Measurements from ENCODE around the gene SNX20.
A peak's percentile ranks its signal among the peaks of the same experiment; 100 is the strongest.

The SNX20 gene

GRCh38 chr16:50712956-50713355 is 31.8 kb upstream of the SNX20 start:
- Histone ChIP-seq H3K56ac (ENCODE audit: low read length) (no peak overlapping the region), H3K9ac (ENCODE audit: low read length) (no peak overlapping the region), H2BK15ac (replicated peaks; ENCODE audit: low read depth) (no peak overlapping the region), H4K5ac (ENCODE audit: low read length) (no peak overlapping the region), H3K4ac (ENCODE audit: low read depth, low read length) (no peak overlapping the region), H3K27ac (ENCODE audit: low read depth, low read length) (no peak overlapping the region), H3K79me2 (ENCODE audit: control insufficient read depth, insufficient read depth, low read length) (no peaks in the 10 kb centered on the region), H3K36me3 (ENCODE audit: control insufficient read depth, insufficient read depth, low read length) (no peaks in the 10 kb centered on the region), H3K4me1 (ENCODE audit: control insufficient read depth, low read depth, low read length) (peaks cover 8% of the 10 kb centered on the region), H3K4me2 (ENCODE audit: low read length) (no peak overlapping the region), H3K79me1 (ENCODE audit: low read length) (no peaks in the 10 kb centered on the region), H2BK5ac (ENCODE audit: low read length) (no peak overlapping the region), H2BK120ac (ENCODE audit: low read depth, low read length) (no peak overlapping the region), H4K8ac (ENCODE audit: low read depth, low read length) (no peak overlapping the region), H3K23ac (ENCODE audit: low read length) (no peak overlapping the region), H3K4me3 (ENCODE audit: low read length) (no peak overlapping the region), H3K27me3 (ENCODE audit: insufficient read depth, low read length, poor library complexity) (no peaks in the 10 kb centered on the region), H3K18ac (ENCODE audit: low read length) (no peak overlapping the region), H2AK5ac (ENCODE audit: low read length) (no peak overlapping the region)
- no CpG with 5 or more reads among the region's 4 CpGs for WGBS (ENCODE audit: extremely low coverage, insufficient coverage, low lambda C conversion rate)
- no peak for DNase-seq

DNA sequence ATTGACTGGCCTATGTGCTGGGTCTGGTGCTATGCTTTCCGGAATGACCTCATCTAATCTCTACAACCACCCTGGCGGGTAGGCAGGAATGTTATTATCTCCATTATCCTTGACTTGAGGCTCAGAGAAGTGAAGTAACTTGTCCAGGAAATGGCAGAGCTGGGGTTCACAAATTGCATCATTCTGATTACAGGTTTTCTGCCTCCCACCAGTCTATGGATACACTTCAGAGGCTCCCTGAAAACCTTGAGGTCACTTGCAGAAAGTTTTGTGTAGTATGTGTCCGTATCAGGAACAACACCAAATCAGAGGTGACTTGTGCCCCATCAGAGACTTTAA is 31.4 kb upstream of the SNX20 start:
- Histone ChIP-seq H3K27ac (ENCODE audit: low read depth, low read length) (no peak overlapping the region), H4K5ac (ENCODE audit: low read length) (no peak overlapping the region), H2AK5ac (ENCODE audit: low read length) (no peak overlapping the region), H3K56ac (ENCODE audit: low read length) (no peak overlapping the region), H4K8ac (ENCODE audit: low read depth, low read length) (no peak overlapping the region), H2BK120ac (ENCODE audit: low read depth, low read length) (no peak overlapping the region), H2BK5ac (ENCODE audit: low read length) (no peak overlapping the region), H3K79me2 (ENCODE audit: control insufficient read depth, insufficient read depth, low read length) (no peaks in the 10 kb centered on the region), H3K27me3 (ENCODE audit: insufficient read depth, low read length, poor library complexity) (no peaks in the 10 kb centered on the region), H3K36me3 (ENCODE audit: control insufficient read depth, insufficient read depth, low read length) (no peaks in the 10 kb centered on the region), H3K79me1 (ENCODE audit: low read length) (no peaks in the 10 kb centered on the region), H2BK15ac (replicated peaks; ENCODE audit: low read depth) (no peak overlapping the region), H3K4me1 (ENCODE audit: control insufficient read depth, low read depth, low read length) (peaks cover 8% of the 10 kb centered on the region), H3K18ac (ENCODE audit: low read length) (no peak overlapping the region), H3K4me3 (ENCODE audit: low read length) (no peak overlapping the region), H3K4me2 (ENCODE audit: low read length) (no peak overlapping the region), H3K4ac (ENCODE audit: low read depth, low read length) (no peak overlapping the region), H3K23ac (ENCODE audit: low read length) (no peak overlapping the region), H3K9ac (ENCODE audit: low read length) (no peak overlapping the region)
- WGBS (ENCODE audit: extremely low coverage, insufficient coverage, low lambda C conversion rate), result no CpG with 5 or more reads among the region's 3 CpGs
- DNase-seq, result peak; percentile 72

DNA sequence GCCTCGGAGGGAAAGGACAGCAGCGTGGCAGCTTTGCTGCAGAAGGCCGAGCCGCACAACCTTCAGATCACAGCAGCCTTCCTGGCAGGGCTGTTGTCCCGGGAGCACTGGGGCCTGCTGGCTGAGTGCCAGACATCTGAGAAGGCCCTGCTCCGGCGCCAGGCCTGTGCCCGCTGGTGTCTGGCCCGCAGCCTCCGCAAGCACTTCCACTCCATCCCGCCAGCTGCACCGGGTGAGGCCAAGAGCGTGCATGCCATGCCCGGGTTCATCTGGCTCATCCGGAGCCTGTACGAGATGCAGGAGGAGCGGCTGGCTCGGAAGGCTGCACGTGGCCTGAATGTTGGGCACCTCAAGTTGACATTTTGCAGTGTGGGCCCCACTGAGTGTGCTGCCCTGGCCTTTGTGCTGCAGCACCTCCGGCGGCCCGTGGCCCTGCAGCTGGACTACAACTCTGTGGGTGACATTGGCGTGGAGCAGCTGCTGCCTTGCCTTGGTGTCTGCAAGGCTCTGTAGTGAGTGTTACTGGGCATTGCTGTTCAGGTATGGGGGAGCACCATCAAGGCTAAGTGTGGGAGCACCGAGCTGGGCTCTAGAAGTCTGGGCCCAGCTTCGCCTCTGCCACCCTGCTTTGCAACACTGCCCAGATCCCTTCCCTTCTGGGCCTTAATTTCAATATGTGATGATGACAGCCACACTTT is 30.9 kb upstream of the SNX20 start:
- peaks cover 8% of the 10 kb centered on the region for H3K4me1 ChIP-seq (ENCODE audit: control insufficient read depth, low read depth, low read length)
- H4K8ac ChIP-seq (ENCODE audit: low read depth, low read length), result no peak overlapping the region
- H3K79me1 ChIP-seq (ENCODE audit: low read length), result no peaks in the 10 kb centered on the region
- no peak overlapping the region for H3K56ac ChIP-seq (ENCODE audit: low read length)
- no peaks in the 10 kb centered on the region for H3K36me3 ChIP-seq (ENCODE audit: control insufficient read depth, insufficient read depth, low read length)
- no peak overlapping the region for H3K27ac ChIP-seq (ENCODE audit: low read depth, low read length)
- no peak overlapping the region for H2AK5ac ChIP-seq (ENCODE audit: low read length)
- H3K4ac ChIP-seq (ENCODE audit: low read depth, low read length), result no peak overlapping the region
- no peak overlapping the region for H3K4me2 ChIP-seq (ENCODE audit: low read length)
- no peak overlapping the region for H2BK5ac ChIP-seq (ENCODE audit: low read length)
- no peaks in the 10 kb centered on the region for H3K27me3 ChIP-seq (ENCODE audit: insufficient read depth, low read length, poor library complexity)
- no peak overlapping the region for H2BK15ac ChIP-seq (replicated peaks; ENCODE audit: low read depth)
- no peak overlapping the region for H3K23ac ChIP-seq (ENCODE audit: low read length)
- no peak overlapping the region for H3K4me3 ChIP-seq (ENCODE audit: low read length)
- no CpG with 5 or more reads among the region's 25 CpGs for WGBS (ENCODE audit: extremely low coverage, insufficient coverage, low lambda C conversion rate)
- no peaks in the 10 kb centered on the region for H3K79me2 ChIP-seq (ENCODE audit: control insufficient read depth, insufficient read depth, low read length)
- no peak overlapping the region for H3K9ac ChIP-seq (ENCODE audit: low read length)
- no peak for DNase-seq
- no peak overlapping the region for H4K5ac ChIP-seq (ENCODE audit: low read length)
- no peak overlapping the region for H2BK120ac ChIP-seq (ENCODE audit: low read depth, low read length)
- H3K18ac ChIP-seq (ENCODE audit: low read length), result no peak overlapping the region

GRCh38 chr16:50711040-50711439 is 29.9 kb upstream of the SNX20 start:
- H3K56ac ChIP-seq (ENCODE audit: low read length), result no peak overlapping the region
- peaks cover 8% of the 10 kb centered on the region for H3K4me1 ChIP-seq (ENCODE audit: control insufficient read depth, low read depth, low read length)
- no peak overlapping the region for H3K23ac ChIP-seq (ENCODE audit: low read length)
- no peak overlapping the region for H2BK120ac ChIP-seq (ENCODE audit: low read depth, low read length)
- DNase-seq, result no peak
- no peak overlapping the region for H3K4ac ChIP-seq (ENCODE audit: low read depth, low read length)
- no peaks in the 10 kb centered on the region for H3K27me3 ChIP-seq (ENCODE audit: insufficient read depth, low read length, poor library complexity)
- no CpG with 5 or more reads among the region's 21 CpGs for WGBS (ENCODE audit: extremely low coverage, insufficient coverage, low lambda C conversion rate)
- H4K5ac ChIP-seq (ENCODE audit: low read length), result no peak overlapping the region
- no peak overlapping the region for H4K8ac ChIP-seq (ENCODE audit: low read depth, low read length)
- no peak overlapping the region for H2AK5ac ChIP-seq (ENCODE audit: low read length)
- H2BK15ac ChIP-seq (replicated peaks; ENCODE audit: low read depth), result no peak overlapping the region
- no peaks in the 10 kb centered on the region for H3K79me1 ChIP-seq (ENCODE audit: low read length)
- H3K18ac ChIP-seq (ENCODE audit: low read length), result no peak overlapping the region
- H3K9ac ChIP-seq (ENCODE audit: low read length), result no peak overlapping the region
- H3K79me2 ChIP-seq (ENCODE audit: control insufficient read depth, insufficient read depth, low read length), result no peaks in the 10 kb centered on the region
- no peaks in the 10 kb centered on the region for H3K36me3 ChIP-seq (ENCODE audit: control insufficient read depth, insufficient read depth, low read length)
- H3K27ac ChIP-seq (ENCODE audit: low read depth, low read length), result no peak overlapping the region
- H3K4me2 ChIP-seq (ENCODE audit: low read length), result no peak overlapping the region
- no peak overlapping the region for H2BK5ac ChIP-seq (ENCODE audit: low read length)
- H3K4me3 ChIP-seq (ENCODE audit: low read length), result no peak overlapping the region

GRCh38 chr16:50709980-50710379 is 28.9 kb upstream of the SNX20 start:
- H3K56ac ChIP-seq (ENCODE audit: low read length), result no peak overlapping the region
- no peak overlapping the region for H2BK120ac ChIP-seq (ENCODE audit: low read depth, low read length)
- H3K23ac ChIP-seq (ENCODE audit: low read length), result no peak overlapping the region
- peaks cover 8% of the 10 kb centered on the region for H3K4me1 ChIP-seq (ENCODE audit: control insufficient read depth, low read depth, low read length)
- no peak overlapping the region for H3K18ac ChIP-seq (ENCODE audit: low read length)
- DNase-seq, result peak; percentile 34
- no peak overlapping the region for H4K5ac ChIP-seq (ENCODE audit: low read length)
- H3K9ac ChIP-seq (ENCODE audit: low read length), result no peak overlapping the region
- H3K79me1 ChIP-seq (ENCODE audit: low read length), result no peaks in the 10 kb centered on the region
- no peak overlapping the region for H4K8ac ChIP-seq (ENCODE audit: low read depth, low read length)
- H2BK15ac ChIP-seq (replicated peaks; ENCODE audit: low read depth), result no peak overlapping the region
- H3K27me3 ChIP-seq (ENCODE audit: insufficient read depth, low read length, poor library complexity), result no peaks in the 10 kb centered on the region
- no peak overlapping the region for H2AK5ac ChIP-seq (ENCODE audit: low read length)
- no peaks in the 10 kb centered on the region for H3K79me2 ChIP-seq (ENCODE audit: control insufficient read depth, insufficient read depth, low read length)
- H2BK5ac ChIP-seq (ENCODE audit: low read length), result no peak overlapping the region
- H3K4ac ChIP-seq (ENCODE audit: low read depth, low read length), result no peak overlapping the region
- H3K27ac ChIP-seq (ENCODE audit: low read depth, low read length), result no peak overlapping the region
- WGBS (ENCODE audit: extremely low coverage, insufficient coverage, low lambda C conversion rate), result no CpG with 5 or more reads among the region's 5 CpGs
- H3K4me3 ChIP-seq (ENCODE audit: low read length), result no peak overlapping the region
- H3K36me3 ChIP-seq (ENCODE audit: control insufficient read depth, insufficient read depth, low read length), result no peaks in the 10 kb centered on the region
- H3K4me2 ChIP-seq (ENCODE audit: low read length), result no peak overlapping the region

DNA sequence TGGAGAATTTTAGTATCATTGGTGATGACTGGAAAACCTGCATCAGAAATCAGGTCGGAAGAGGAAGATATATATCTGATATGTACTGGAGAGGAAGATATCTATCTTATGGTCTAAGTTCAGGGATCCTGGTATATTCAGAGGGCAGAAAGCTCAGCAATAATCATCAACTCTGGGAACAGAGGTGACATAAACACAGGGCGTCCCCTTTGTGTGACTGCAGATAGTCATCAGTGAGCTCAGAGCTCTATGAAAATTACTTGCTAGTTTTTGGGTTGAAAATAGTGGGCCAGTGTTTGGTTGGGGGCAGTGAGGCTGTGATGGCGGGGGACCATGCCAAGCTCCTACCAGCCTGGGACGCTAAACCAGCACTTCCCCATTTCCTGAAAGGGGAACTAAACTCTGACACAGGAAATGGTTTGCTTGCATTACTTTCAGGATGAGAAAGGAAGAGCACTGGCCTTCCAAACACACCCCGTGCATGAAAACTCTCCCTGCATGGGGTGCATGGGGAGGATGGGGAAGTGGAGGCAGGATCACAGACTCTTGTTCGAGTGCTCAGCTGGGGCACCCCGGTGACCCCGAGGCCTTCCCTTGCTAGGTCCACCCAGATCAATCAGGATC is 28.1 kb upstream of the SNX20 start:
- Histone ChIP-seq H3K36me3 (ENCODE audit: control insufficient read depth, insufficient read depth, low read length) (no peaks in the 10 kb centered on the region), H2BK5ac (ENCODE audit: low read length) (no peak overlapping the region), H4K5ac (ENCODE audit: low read length) (no peak overlapping the region), H2AK5ac (ENCODE audit: low read length) (no peak overlapping the region), H2BK15ac (replicated peaks; ENCODE audit: low read depth) (no peak overlapping the region), H3K56ac (ENCODE audit: low read length) (no peak overlapping the region), H3K27ac (ENCODE audit: low read depth, low read length) (no peak overlapping the region), H3K4me3 (ENCODE audit: low read length) (no peak overlapping the region), H3K9ac (ENCODE audit: low read length) (no peak overlapping the region), H3K79me2 (ENCODE audit: control insufficient read depth, insufficient read depth, low read length) (no peaks in the 10 kb centered on the region), H3K23ac (ENCODE audit: low read length) (no peak overlapping the region), H4K8ac (ENCODE audit: low read depth, low read length) (no peak overlapping the region), H3K27me3 (ENCODE audit: insufficient read depth, low read length, poor library complexity) (no peaks in the 10 kb centered on the region), H2BK120ac (ENCODE audit: low read depth, low read length) (no peak overlapping the region), H3K4ac (ENCODE audit: low read depth, low read length) (no peak overlapping the region), H3K4me1 (ENCODE audit: control insufficient read depth, low read depth, low read length) (peaks cover 8% of the 10 kb centered on the region), H3K4me2 (ENCODE audit: low read length) (no peak overlapping the region), H3K79me1 (ENCODE audit: low read length) (no peaks in the 10 kb centered on the region), H3K18ac (ENCODE audit: low read length) (no peak overlapping the region)
- no CpG with 5 or more reads among the region's 8 CpGs for WGBS (ENCODE audit: extremely low coverage, insufficient coverage, low lambda C conversion rate)
- no peak for DNase-seq

Data from mesendoderm (in vitro differentiated cells).